Measurements from ENCODE around the gene LRP1B.
"Not testable (repeated sequence)": the region's sequence is repeated elsewhere in the genome, so short reads cannot be mapped to it uniquely, and the experiment has no call there.

The LRP1B gene

DNA sequence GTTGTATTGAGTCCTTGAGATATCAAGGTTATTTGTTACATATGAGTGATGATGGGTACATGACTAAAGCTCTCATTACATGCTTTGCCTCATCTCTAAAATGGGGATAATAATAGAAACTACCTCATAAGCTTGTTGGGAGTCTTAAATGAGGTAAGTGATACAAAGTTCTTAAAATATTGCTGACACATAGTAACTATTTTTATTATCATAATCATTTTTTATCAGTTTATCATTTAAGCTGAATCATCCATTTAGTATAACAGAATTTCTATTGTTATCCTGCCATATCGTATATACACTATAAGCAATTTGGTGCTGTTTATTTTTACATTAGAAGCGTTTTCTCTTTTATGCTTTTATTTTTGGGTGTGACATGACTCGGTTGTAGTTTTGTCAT, 871.1 kb downstream of the LRP1B start:
- in situ Hi-C loops (cut with HindIII; ENCODE audit: low pct_ligation_motif_present, low pct_unique_long_range_greater_than_20kb, low sequenced_read_pairs) = no loop called here
- DNase-seq = no peak

GRCh38 chr2:141242008-141242407, 888.8 kb downstream of the LRP1B start:
- DNase-seq = no peak
- in situ Hi-C loops (cut with HindIII; ENCODE audit: low pct_ligation_motif_present, low pct_unique_long_range_greater_than_20kb, low sequenced_read_pairs) = no loop called here

DNA sequence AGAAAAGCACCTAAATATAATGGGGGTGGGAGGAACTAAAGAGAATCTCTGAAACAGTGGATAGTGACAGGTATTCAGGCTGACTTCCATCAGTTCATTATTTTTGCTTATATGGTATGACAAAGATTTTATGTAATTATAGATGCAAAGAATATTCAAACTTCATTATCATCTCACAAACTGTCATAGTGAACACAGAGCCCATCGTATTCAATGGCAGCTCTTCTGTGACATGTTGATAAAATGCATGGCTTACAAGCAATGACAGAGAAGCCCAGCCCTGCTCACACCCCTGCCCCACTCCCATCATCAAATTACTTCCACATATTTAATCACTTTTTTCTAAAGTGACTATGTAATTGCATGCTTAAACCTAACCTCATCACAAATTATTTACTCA, 904.3 kb downstream of the LRP1B start:
- no peak for DNase-seq
- in situ Hi-C loops (cut with HindIII; ENCODE audit: low pct_ligation_motif_present, low pct_unique_long_range_greater_than_20kb, low sequenced_read_pairs) = no loop called here

- no peak for DNase-seq
- in situ Hi-C loops (cut with HindIII; ENCODE audit: low pct_ligation_motif_present, low pct_unique_long_range_greater_than_20kb, low sequenced_read_pairs) = no loop called here
Observed at GRCh38 chr2:141207036-141207385, 923.8 kb downstream of the LRP1B start.

DNA sequence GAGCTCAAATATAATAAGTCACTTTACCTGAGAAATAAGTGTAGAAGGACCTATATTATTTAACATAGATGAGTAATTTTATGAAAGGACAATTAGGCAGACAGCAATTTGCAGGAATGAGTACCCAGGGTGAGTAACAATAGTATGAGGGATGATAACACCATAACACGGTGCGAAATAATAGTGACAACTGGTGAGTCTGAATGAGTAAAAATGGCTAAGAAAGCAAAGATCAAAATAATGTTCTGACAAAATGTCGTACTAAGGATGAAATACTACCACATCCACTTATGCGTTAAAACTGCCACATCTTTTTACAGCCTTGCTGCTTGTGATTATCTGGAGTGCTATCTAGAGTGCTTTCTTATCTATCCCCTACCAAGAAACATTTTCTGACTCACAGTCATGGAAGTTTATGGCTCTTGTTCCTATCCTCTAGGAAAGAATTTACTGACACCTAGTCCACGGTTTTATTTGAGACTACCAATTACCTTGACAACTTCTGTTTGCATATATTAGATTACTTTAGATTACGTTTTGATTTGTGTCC, 929.7 kb downstream of the LRP1B start:
- in situ Hi-C loops (cut with HindIII; ENCODE audit: low pct_ligation_motif_present, low pct_unique_long_range_greater_than_20kb, low sequenced_read_pairs) = no loop called here
- no peak for DNase-seq

- DNase-seq = no peak
- in situ Hi-C loops (cut with HindIII; ENCODE audit: low pct_ligation_motif_present, low pct_unique_long_range_greater_than_20kb, low sequenced_read_pairs) = no loop called here
Observed at GRCh38 chr2:141200191-141200590, 930.6 kb downstream of the LRP1B start.

DNA sequence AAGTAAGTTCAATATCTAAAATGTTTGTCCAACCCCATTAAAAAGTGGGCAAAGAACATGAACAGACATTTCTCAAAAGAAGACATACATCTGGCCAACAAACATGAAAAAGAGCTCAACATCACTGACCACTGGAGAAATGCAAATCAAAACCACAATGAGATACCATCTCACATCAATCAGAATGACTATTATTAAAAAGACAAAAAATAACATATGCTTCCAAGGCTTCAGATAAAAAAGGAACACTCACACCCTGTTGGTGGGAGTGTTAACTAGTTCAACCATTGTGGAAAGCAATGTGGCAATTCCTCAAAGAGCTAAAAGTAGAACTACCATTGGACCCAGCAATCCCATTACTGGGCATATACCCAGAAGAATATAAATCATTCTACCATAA, 931.1 kb downstream of the LRP1B start:
- DNase-seq = no peak
- in situ Hi-C loops (cut with HindIII; ENCODE audit: low pct_ligation_motif_present, low pct_unique_long_range_greater_than_20kb, low sequenced_read_pairs) = no loop called here

DNA sequence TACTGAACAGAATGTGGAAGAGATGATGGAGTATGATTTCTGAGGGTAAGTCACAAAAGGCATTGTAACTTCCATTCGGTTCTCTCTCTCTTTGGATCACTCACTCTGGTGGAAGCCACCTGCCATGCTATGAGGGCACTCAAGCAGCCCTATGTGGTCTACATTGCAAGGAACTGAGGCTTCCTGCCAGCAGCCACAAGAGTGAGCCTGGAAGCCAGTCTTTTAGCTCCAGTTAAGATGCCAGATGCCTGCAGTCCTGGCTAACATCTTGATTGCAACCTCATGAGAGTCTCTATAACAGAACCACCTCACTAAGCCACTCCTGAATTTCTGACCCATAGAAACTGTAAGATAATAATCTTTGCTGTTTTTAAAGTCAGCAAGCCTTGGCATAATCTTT, 935.7 kb downstream of the LRP1B start:
- in situ Hi-C loops (cut with HindIII; ENCODE audit: low pct_ligation_motif_present, low pct_unique_long_range_greater_than_20kb, low sequenced_read_pairs) = no loop called here

GRCh38 chr2:141187075-141187439, 943.8 kb downstream of the LRP1B start:
- in situ Hi-C loops (cut with HindIII; ENCODE audit: low pct_ligation_motif_present, low pct_unique_long_range_greater_than_20kb, low sequenced_read_pairs) = no loop called here
- no peak for DNase-seq

More for the DNA sequence above, 935.7 kb downstream of the LRP1B start:
- no peak for DNase-seq

- DNase-seq = no peak
- in situ Hi-C loops (cut with HindIII; ENCODE audit: low pct_ligation_motif_present, low pct_unique_long_range_greater_than_20kb, low sequenced_read_pairs) = no loop called here
Observed at GRCh38 chr2:141186413-141187074, 944.3 kb downstream of the LRP1B start.

DNA sequence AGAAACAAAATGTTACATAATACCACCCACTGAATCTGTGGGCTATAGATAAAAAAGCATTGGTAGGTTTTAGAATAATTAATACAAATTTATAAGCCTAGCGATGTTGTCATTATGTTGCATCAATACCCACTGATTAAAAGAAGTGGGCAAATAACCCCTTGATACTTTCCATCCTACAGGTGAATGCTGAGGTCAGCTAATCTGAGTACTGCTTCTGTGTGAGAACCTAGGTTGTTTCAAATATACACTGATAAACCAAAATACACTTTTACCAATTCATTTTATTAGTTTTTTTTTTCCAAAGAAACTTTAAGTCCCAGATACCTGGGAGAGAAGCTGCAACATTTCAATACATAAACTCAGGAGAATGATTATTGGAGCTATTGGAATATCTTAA, 948.6 kb downstream of the LRP1B start:
- DNase-seq = no peak
- in situ Hi-C loops (cut with HindIII; ENCODE audit: low pct_ligation_motif_present, low pct_unique_long_range_greater_than_20kb, low sequenced_read_pairs) = no loop called here

DNA sequence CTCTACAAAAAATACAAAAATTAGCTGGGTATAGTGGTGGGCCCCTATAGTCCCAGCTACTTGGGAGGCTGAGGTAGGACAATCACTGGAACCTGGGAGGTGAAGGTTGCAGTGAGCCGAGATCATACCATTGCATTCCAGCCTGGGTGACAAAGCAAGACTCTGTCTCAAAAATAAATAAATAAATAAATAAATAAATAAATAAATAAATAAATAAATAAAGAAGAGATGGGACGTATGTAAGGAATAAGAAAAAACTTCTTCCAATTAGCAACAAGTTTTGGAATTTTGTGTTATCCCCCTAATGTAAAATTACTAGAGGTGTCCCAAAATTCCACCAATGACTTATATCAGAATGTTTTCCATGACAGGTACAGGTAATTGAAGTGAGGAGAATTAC, 961.7 kb downstream of the LRP1B start:
- DNase-seq; in situ Hi-C loops (cut with HindIII; ENCODE audit: low pct_ligation_motif_present, low pct_unique_long_range_greater_than_20kb, low sequenced_read_pairs): not testable (repeated sequence)

DNA sequence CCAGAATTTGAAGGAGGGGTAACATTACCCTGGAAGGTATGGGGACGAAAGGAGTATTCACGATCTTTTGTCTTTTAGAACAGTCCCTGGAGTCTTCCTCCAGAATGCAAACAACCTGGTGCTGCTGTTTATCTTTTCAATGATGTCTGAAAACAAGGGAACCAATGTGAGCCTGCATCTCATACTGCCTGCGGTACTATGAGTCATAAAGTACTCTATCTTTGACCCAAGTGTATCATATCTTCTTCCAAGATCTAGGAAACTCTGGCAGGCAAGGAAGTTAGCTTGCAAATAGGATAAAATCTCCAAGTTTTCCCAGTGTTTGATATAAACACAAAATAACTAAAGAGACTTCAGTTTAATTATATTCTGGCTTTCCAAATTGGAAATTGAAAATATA, 968.5 kb downstream of the LRP1B start:
- in situ Hi-C loops (cut with HindIII; ENCODE audit: low pct_ligation_motif_present, low pct_unique_long_range_greater_than_20kb, low sequenced_read_pairs) = no loop called here
- no peak for DNase-seq

- in situ Hi-C loops (cut with HindIII; ENCODE audit: low pct_ligation_motif_present, low pct_unique_long_range_greater_than_20kb, low sequenced_read_pairs) = no loop called here
- no peak for DNase-seq
Observed at GRCh38 chr2:141151611-141152286, 979.1 kb downstream of the LRP1B start.

DNA sequence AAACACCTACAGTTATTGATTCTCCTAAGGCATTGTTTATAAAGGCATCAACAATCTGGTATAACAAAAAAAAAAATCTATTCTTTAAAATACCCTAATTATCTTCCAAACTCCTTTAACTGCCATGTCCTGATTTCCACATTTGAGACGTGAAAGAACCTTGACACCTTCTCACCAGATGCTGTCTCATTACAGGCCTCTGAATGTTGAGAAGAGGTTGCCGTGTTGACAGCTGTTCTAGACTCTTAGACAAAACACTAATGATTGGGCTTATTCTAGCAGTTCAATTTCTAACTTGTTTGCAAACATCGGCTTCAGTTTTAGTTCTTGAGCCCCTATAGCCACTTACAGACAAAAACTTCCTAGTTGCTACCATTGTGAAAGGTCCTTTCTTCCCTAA, 988.8 kb downstream of the LRP1B start:
- no peak for DNase-seq
- in situ Hi-C loops (cut with HindIII; ENCODE audit: low pct_ligation_motif_present, low pct_unique_long_range_greater_than_20kb, low sequenced_read_pairs) = no loop called here

DNA sequence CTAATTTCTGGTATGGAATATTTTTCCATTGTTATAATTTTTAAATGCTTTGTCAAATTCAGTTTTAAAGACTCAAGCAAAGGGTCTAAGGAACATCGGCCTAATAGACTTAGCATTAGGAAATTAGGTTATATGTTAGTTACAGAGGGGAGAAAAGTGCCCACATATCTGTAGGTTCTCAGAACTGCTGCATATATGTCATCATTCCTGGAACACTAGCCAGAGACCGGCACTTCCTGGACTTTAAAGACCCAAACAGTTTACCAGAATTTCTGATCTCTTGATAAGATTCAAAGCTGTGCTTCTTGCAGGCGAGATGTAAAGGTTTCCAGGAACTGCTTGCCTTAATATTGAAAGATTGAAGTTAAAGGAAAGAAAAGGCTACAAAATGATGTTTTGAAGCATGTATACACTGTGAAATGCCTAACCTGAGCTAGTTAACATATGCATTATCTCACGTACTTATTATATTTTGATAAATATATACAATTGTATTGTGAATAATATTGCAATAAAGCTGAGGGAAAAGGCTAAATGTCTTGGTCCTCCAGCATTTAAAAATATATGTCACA, 993.6 kb downstream of the LRP1B start:
- no peak for DNase-seq
- in situ Hi-C loops (cut with HindIII; ENCODE audit: low pct_ligation_motif_present, low pct_unique_long_range_greater_than_20kb, low sequenced_read_pairs) = no loop called here

DNA sequence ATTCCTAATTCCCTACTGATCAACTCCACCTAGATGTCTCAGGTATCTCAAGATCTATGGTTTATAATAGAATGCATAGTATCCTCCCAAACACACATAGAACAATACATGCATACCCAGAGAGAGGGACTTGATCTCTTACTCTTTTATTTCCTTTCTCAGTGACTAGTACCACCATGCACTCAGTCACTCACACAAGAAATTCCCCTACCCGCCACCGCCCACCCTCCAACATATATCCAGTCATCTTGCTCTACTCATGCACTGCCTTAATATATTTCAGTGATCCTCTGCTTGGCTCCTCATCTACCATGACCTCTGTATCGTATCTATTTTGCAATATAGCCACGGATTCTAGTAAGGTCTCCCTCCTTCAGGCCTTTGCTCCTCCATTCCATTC, 996.9 kb downstream of the LRP1B start:
- DNase-seq = no peak
- in situ Hi-C loops (cut with HindIII; ENCODE audit: low pct_ligation_motif_present, low pct_unique_long_range_greater_than_20kb, low sequenced_read_pairs) = no loop called here

GRCh38 chr2:141125432-141125831, 1005.4 kb downstream of the LRP1B start:
- DNase-seq = no peak
- in situ Hi-C loops (cut with HindIII; ENCODE audit: low pct_ligation_motif_present, low pct_unique_long_range_greater_than_20kb, low sequenced_read_pairs) = no loop called here

DNA sequence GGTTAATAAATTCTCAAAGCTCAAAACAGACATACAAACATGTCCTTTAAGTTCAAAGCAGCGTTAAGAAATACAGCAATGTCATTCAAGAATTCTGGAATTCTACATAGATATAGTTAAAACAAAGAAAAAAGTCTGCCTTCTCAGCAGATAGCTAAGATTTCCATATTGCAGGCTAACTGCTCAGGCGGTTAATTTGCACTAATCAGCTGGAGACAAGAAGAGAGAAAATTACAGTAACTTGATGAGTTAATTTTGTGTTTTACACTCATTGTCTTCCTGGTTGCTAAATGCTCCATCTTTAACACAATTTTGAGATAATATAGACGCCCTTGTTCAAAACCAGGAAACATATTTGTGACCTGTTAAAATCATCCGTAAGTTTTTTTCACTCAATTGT, 1012.0 kb downstream of the LRP1B start:
- in situ Hi-C loops (cut with HindIII; ENCODE audit: low pct_ligation_motif_present, low pct_unique_long_range_greater_than_20kb, low sequenced_read_pairs) = no loop called here
- no peak for DNase-seq

DNA sequence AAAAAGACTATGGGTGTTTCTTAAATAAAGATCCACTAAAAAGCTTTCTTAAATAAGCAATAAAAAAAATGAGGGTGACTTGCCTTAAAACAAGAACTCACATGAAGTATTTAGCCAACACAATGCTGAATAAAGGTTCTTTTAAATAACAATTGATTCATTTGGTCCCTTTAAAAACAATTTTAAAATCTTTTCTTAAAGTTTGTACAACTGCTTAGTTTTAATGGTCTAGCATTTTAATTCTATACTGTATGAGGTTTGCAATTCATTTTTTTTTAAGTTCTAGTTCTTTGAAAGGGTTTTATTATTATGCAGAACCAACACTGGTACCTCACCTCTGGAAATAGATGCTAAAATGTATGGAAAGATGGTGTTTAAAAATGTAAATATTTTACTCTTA, 1017.5 kb downstream of the LRP1B start:
- in situ Hi-C loops (cut with HindIII; ENCODE audit: low pct_ligation_motif_present, low pct_unique_long_range_greater_than_20kb, low sequenced_read_pairs) = no loop called here
- DNase-seq = no peak

Data from ACHN (cell line).